GM12864 (cell line): ENCODE data around the gene ATG5.

Experiments used
- DNase-seq: peaks from one replicate; pipeline ENCODE4 v3.0.0-alpha.2; 2011; ENCODE audit warnings: low read depth
- H3K4me3 ChIP-seq: 2 replicates; pipeline ENCODE4 v1.5.1; 2011; ENCODE audit warnings: mild to moderate bottlenecking, low read depth, low read length, control low read depth
- CTCF ChIP-seq: IDR thresholded peaks from 2 replicates; pipeline ENCODE4 v1.5.1; 2011; ENCODE audit warnings: low read depth, mild to moderate bottlenecking, moderate library complexity, low read length, control low read depth, inconsistent platforms; ENCODE audit errors: missing control alignments

Gene ATG5

GRCh38 chr6:106290032-106290431 lies 35.5 kb downstream of the ATG5 start:
- DNase-seq, result no peak
- TF ChIP-seq CTCF, result no peak
- H3K4me3 ChIP-seq, result no peak overlapping the region

- no peak for TF ChIP-seq CTCF
- DNase-seq, result no peak
- no peak overlapping the region for H3K4me3 ChIP-seq
Observed at GRCh38 chr6:106287215-106287614, 38.3 kb downstream of the ATG5 start.

- no peak overlapping the region for H3K4me3 ChIP-seq
- no peak for DNase-seq
- TF ChIP-seq CTCF, result no peak
Observed at GRCh38 chr6:106286746-106287145, 38.8 kb downstream of the ATG5 start.

GRCh38 chr6:106283481-106283880 lies 42.1 kb downstream of the ATG5 start:
- no peak for DNase-seq
- TF ChIP-seq CTCF, result no peak

GRCh38 chr6:106281661-106282060 lies 43.9 kb downstream of the ATG5 start:
- DNase-seq, result no peak
- no peak overlapping the region for H3K4me3 ChIP-seq
- TF ChIP-seq CTCF, result no peak

More at GRCh38 chr6:106283481-106283880, 42.1 kb downstream of the ATG5 start:
- H3K4me3 ChIP-seq, result no peak overlapping the region

GRCh38 chr6:106281088-106281487 lies 44.5 kb downstream of the ATG5 start:
- TF ChIP-seq CTCF, result no peak
- no peak for DNase-seq

GRCh38 chr6:106279179-106279578 lies 46.4 kb downstream of the ATG5 start:
- no peak overlapping the region for H3K4me3 ChIP-seq
- TF ChIP-seq CTCF, result no peak
- DNase-seq, result no peak

More at GRCh38 chr6:106281088-106281487, 44.5 kb downstream of the ATG5 start:
- no peak overlapping the region for H3K4me3 ChIP-seq
